IMR-90 (cell line): ENCODE data around the gene PARK7. TPM values are rescaled to one million over a fixed set of nuclear protein-coding genes. Genes with fewer than 3 reads are reported as not detected.
A peak's percentile ranks its signal among the peaks of the same experiment; 100 is the strongest.

ENCODE experiments used
- ATAC-seq: fragments of 200-7000 bp; cut with Tn5 transposase; 2 replicates; pipeline ENCODE4 v1.9.1; 2020; ENCODE audit warnings: low read depth, mild to moderate bottlenecking, moderate library complexity
- BruUV-seq: library from RNA; stranded (reverse); fragments of 400-500 nt; replicated peaks from 2 replicates; lab custom pipeline; 2021; lab: Mats Ljungman, UMichigan
- CTCF ChIA-PET: fragments of 300-600 bp; formaldehyde crosslinking; extraction: SDS; loops from one replicate; lab custom pipeline; 2021; ENCODE audit warnings: antibody characterized with exemption; lab: Yijun Ruan, JAX
- POLR2A ChIA-PET: fragments of 300-600 bp; sonication (Branson Sonifier 250); formaldehyde crosslinking; loops from one replicate; lab custom pipeline; 2022; ENCODE audit warnings: antibody characterized with exemption; ENCODE audit not compliant: unreplicated experiment; lab: Charles Lee
- DNase-seq: peaks from one replicate; pipeline ENCODE4 v3.0.0; 2013
- H2AFZ ChIP-seq: replicated peaks from 2 replicates; pipeline ENCODE3; 2013; ENCODE audit warnings: low read length, mild to moderate bottlenecking; ENCODE audit not compliant: poor library complexity
- H2AK5ac ChIP-seq: 2 replicates; pipeline ENCODE4 v1.6.1; 2013; ENCODE audit warnings: low read depth, low read length, inconsistent platforms
- H2AK9ac ChIP-seq: replicated peaks from 2 replicates; pipeline ENCODE3; 2013; ENCODE audit warnings: mild to moderate bottlenecking, low read depth, low read length, moderate library complexity; ENCODE audit not compliant: poor library complexity
- H2BK120ac ChIP-seq: 2 replicates; pipeline ENCODE4 v1.6.1; 2013; ENCODE audit warnings: low read depth, low read length, inconsistent platforms
- H2BK15ac ChIP-seq: 3 replicates; pipeline ENCODE4 v1.6.1; 2013; ENCODE audit warnings: low read depth, low read length, inconsistent platforms
- H2BK20ac ChIP-seq: 2 replicates; pipeline ENCODE4 v1.6.1; 2013; ENCODE audit warnings: low read depth, mild to moderate bottlenecking, inconsistent platforms, low read length, moderate library complexity
- H2BK5ac ChIP-seq: 2 replicates; pipeline ENCODE4 v1.6.1; 2013; ENCODE audit warnings: mild to moderate bottlenecking, low read depth, low read length, inconsistent platforms; ENCODE audit not compliant: poor library complexity, severe bottlenecking
- H3K14ac ChIP-seq: replicated peaks from 2 replicates; pipeline ENCODE4 v1.6.1; 2013; ENCODE audit warnings: low read depth, low read length, inconsistent platforms
- H3K18ac ChIP-seq: 2 replicates; pipeline ENCODE4 v1.6.1; 2013; ENCODE audit warnings: low read depth, low read length, control low read depth
- H3K23ac ChIP-seq: 2 replicates; pipeline ENCODE4 v1.6.1; 2013; ENCODE audit warnings: low read depth, low read length, inconsistent platforms
- H3K27ac ChIP-seq: 2 replicates; pipeline ENCODE4 v1.5.1; 2013; ENCODE audit warnings: mild to moderate bottlenecking, control low read depth, low read length; ENCODE audit not compliant: insufficient read depth
- H3K27me3 ChIP-seq: 2 replicates; pipeline ENCODE4 v1.6.1; 2013; ENCODE audit warnings: low read length; ENCODE audit not compliant: control insufficient read depth, insufficient read depth
- H3K36me3 ChIP-seq: 2 replicates; pipeline ENCODE4 v1.6.1; 2013; ENCODE audit warnings: low read length, mixed read lengths; ENCODE audit not compliant: control insufficient read depth, insufficient read depth
- H3K4ac ChIP-seq: 2 replicates; pipeline ENCODE4 v1.6.1; 2013; ENCODE audit warnings: low read depth, low read length, inconsistent platforms
- H3K4me1 ChIP-seq: 2 replicates; pipeline ENCODE4 v1.6.1; 2013; ENCODE audit warnings: low read length, mixed read lengths; ENCODE audit not compliant: control insufficient read depth, insufficient read depth
- H3K4me2 ChIP-seq: 2 replicates; pipeline ENCODE4 v1.6.1; 2013; ENCODE audit warnings: low read depth, mild to moderate bottlenecking, control low read depth, low read length, moderate library complexity
- H3K4me3 ChIP-seq: 2 replicates; pipeline ENCODE4 v1.5.1; 2013; ENCODE audit warnings: low read depth, mild to moderate bottlenecking, control low read depth, low read length, moderate library complexity; ENCODE audit not compliant: insufficient read depth
- H3K56ac ChIP-seq: 2 replicates; pipeline ENCODE4 v1.6.1; 2013; ENCODE audit warnings: low read length, inconsistent platforms; ENCODE audit not compliant: insufficient read depth; ENCODE audit errors: extremely low read depth
- H3K79me1 ChIP-seq, 2 experiments: 2 replicates each; pipeline ENCODE4 v1.6.1; 2013; ENCODE audit warnings: low read length in 2 of 2, inconsistent platforms in 1 of 2, low read depth in 1 of 2
- H3K9ac ChIP-seq: 2 replicates; pipeline ENCODE4 v1.6.1; 2013; ENCODE audit warnings: low read depth, low read length, control low read depth
- H3K9me1 ChIP-seq: 2 replicates; pipeline ENCODE4 v1.6.1; 2013; ENCODE audit warnings: low read length, inconsistent platforms; ENCODE audit not compliant: insufficient read depth
- H3K9me3 ChIP-seq: 2 replicates; pipeline ENCODE4 v1.6.1; 2013; ENCODE audit warnings: low read length; ENCODE audit not compliant: control insufficient read depth, insufficient read depth
- H4K20me1 ChIP-seq: 2 replicates; pipeline ENCODE4 v1.6.1; 2013; ENCODE audit warnings: low read length, inconsistent platforms; ENCODE audit not compliant: insufficient read depth
- H4K5ac ChIP-seq: 2 replicates; pipeline ENCODE4 v1.6.1; 2013; ENCODE audit warnings: mild to moderate bottlenecking, low read depth, low read length, control low read depth
- H4K8ac ChIP-seq, 2 experiments: 2 replicates each; pipeline ENCODE4 v1.6.1; 2013; ENCODE audit warnings: low read depth in 2 of 2, low read length in 2 of 2, control low read depth in 1 of 2, inconsistent platforms in 1 of 2
- H4K91ac ChIP-seq: 2 replicates; pipeline ENCODE4 v1.6.1; 2013; ENCODE audit warnings: low read depth, low read length, inconsistent platforms; ENCODE audit not compliant: insufficient read depth
- CEBPB ChIP-seq: IDR thresholded peaks from 2 replicates; pipeline ENCODE4 v1.6.1; 2012; ENCODE audit warnings: low read depth, low read length, improper control_type of control experiment
- CHD1 ChIP-seq: IDR thresholded peaks from 2 replicates; pipeline ENCODE4 v1.6.1; 2012; ENCODE audit warnings: low read depth, low read length, improper control_type of control experiment
- FOS ChIP-seq: fragments of 150-350 bp; IDR thresholded peaks from 2 replicates; pipeline ENCODE4 v1.6.1; 2016; ENCODE audit warnings: low read depth, low read length
- MAFK ChIP-seq: IDR thresholded peaks from 2 replicates; pipeline ENCODE4 v1.6.1; 2012; ENCODE audit warnings: low read depth, low read length, improper control_type of control experiment
- MXI1 ChIP-seq: IDR thresholded peaks from 2 replicates; pipeline ENCODE4 v1.6.1; 2012; ENCODE audit warnings: low read depth, mild to moderate bottlenecking, low read length, moderate library complexity, borderline replicate concordance
- NFE2L2 ChIP-seq: fragments of 150-350 bp; IDR thresholded peaks from 2 replicates; pipeline ENCODE4 v1.6.1; 2016; ENCODE audit warnings: low read depth, mild to moderate bottlenecking, low read length
- POLR2A ChIP-seq: IDR thresholded peaks from 2 replicates; pipeline ENCODE4 v1.6.1; 2012; ENCODE audit warnings: mild to moderate bottlenecking, low read depth, low read length
- RAD21 ChIP-seq: IDR thresholded peaks from 2 replicates; pipeline ENCODE4 v1.6.1; 2012; ENCODE audit warnings: low read length, improper control_type of control experiment
- RFX5 ChIP-seq: IDR thresholded peaks from 2 replicates; pipeline ENCODE4 v1.8.0; 2012; ENCODE audit warnings: low read depth, mild to moderate bottlenecking, low read length, moderate library complexity
- SMC3 ChIP-seq: fragments of 150-350 bp; IDR thresholded peaks from 2 replicates; pipeline ENCODE4 v1.6.1; 2016; ENCODE audit warnings: low read depth, mild to moderate bottlenecking, antibody characterized with exemption, low read length, moderate library complexity
- WGBS, 2 experiments: methylation state at CpG; one replicate each; pipeline versions ENCODE4 v1.1.5 to v1.1.7; 2013; ENCODE audit warnings: missing lambda C conversion rate in 2 of 2; ENCODE audit not compliant: insufficient read length in 1 of 2; ENCODE audit errors: extremely low coverage in 2 of 2; 5-methylcytosine and 5-hydroxymethylcytosine counted together
- dilution Hi-C: fragments of 300-500 bp; cut with HindIII; formaldehyde crosslinking; loops from one replicate; pipeline ENCODE4 v1.14.3; 2018; ENCODE audit warnings: low sequenced_read_pairs; ENCODE audit not compliant: unreplicated experiment
- in situ Hi-C: fragments of 300-500 bp; cut with MboI; formaldehyde crosslinking; loops from 3 replicates; pipeline ENCODE4 v1.14.3; 2019; ENCODE audit warnings: low sequenced_read_pairs, inconsistent platforms, mixed read lengths
- intact Hi-C: fragments of 100-400 bp; cut with micrococcal nuclease; formaldehyde crosslinking; loops from 2 replicates; pipeline ENCODE4 v1.10.0; 2022
- polyA plus RNA-seq, 3 experiments: library from polyadenylated mRNA; depleted of rRNA; stranded (reverse); fragments of >200 nt; gene quantifications; 2 replicates each; pipeline ENCODE4 v1.2.3, GENCODE V29; 2012; ENCODE audit warnings: low replicate concordance in 1 of 3
- total RNA-seq: library from RNA; depleted of rRNA; stranded (reverse); fragments of >200 nt; gene quantifications from 2 replicates; pipeline ENCODE4 v1.2.3, GENCODE V29; 2012
- TF ChIP-seq, protein P1 (sequence below): fragments of 150-350 bp; IDR thresholded peaks from 2 replicates; pipeline ENCODE4 v1.6.1; 2016; ENCODE audit warnings: low read depth, mild to moderate bottlenecking, low read length, moderate library complexity, borderline replicate concordance
- TF ChIP-seq, protein P2 (sequence below): conservative IDR thresholded peaks from 2 replicates; pipeline ENCODE4 v1.5.1; 2012; ENCODE audit warnings: mild to moderate bottlenecking, low read depth, low read length, improper control_type of control experiment
- TF ChIP-seq, protein P3 (sequence below): fragments of 150-350 bp; IDR thresholded peaks from 2 replicates; pipeline ENCODE4 v1.6.1; 2017; ENCODE audit warnings: mild to moderate bottlenecking, antibody characterized with exemption, low read length, low read depth

PARK7 gene
- total and polyA plus RNA-seq, 2 of the 4 experiments (the other 2 are of a cell fraction): 207 to 357 TPM

DNA sequence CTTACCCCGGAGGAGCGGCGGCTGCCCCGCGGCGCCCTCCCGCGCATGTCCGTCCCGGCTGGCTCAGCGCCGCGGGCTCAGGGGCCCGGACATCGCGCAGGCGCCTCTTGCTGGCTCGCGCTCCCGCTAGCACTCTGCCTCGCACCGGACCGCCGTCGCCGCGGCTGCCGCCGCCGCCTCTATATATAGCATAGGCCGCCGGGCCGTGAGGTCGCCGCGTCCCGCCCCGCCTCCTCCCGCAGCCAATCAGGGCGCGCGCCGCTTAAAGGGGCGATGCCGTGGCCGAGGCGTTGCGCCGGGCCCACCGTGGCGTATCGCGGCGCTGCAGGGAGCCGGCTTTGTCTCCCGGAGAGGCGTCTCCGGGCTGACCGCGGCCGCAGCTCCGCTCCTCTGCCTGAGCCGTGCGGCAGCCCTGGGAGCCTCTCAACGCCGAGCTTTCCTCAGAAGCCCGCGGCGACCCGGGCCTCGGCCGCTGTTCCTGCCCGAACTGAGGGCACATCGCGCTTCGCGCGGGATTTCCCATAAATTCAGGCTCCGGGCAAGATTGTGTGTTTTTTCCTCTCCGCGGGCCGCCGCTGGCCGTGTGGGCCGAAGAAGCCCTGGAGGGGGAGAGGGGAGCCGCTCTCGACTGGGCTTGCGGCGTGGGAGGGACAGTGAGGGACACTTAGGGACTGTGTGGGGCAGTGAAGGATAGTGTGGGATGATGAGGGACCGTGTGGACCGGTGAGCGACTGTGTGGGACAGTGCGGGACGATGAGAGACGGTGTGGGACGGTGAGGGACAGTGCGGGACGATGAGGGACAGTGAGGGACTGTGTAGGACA lies 64.9 kb downstream of the PARK7 start, which contains the start of gene ERRFI1:
Gene ERRFI1, minus strand, starts transcription at position 157 of the 823 bp plus-strand sequence. CDS start 10,690 bp downstream, outside the sequence.
- H3K27me3 ChIP-seq: no peaks in the 10 kb centered on the region
- H4K5ac ChIP-seq: peak within 1 kb of the TSS; percentile 100
- H3K18ac ChIP-seq: peak within 1 kb of the TSS; percentile 100
- peak within 1 kb of the TSS; percentile 99 for H4K91ac ChIP-seq
- peak within 1 kb of the TSS; percentile 98 for H2AK9ac ChIP-seq
- peaks cover 50% of the 10 kb centered on the region for H4K20me1 ChIP-seq
- peaks cover 2% of the 10 kb centered on the region; the same call in 1 of the 2 replicates for H3K36me3 ChIP-seq
- POLR2A ChIA-PET: interaction anchor here (0.5 to 0.9 kb wide), 4 partner anchors 27 to 288 kb away, joined by 3 to 15 read pairs (median 6); no protein-coding TSS in a partner anchor
- 5% methylated on average over 34 of the region's 98 CpGs; no CpG with 5 or more reads in 1 of the 2 experiments for WGBS, 2 experiments
- in situ Hi-C loops: no loop called here
- H2AFZ ChIP-seq: peak within 1 kb of the TSS; percentile 82
- H3K4ac ChIP-seq: peak within 1 kb of the TSS; percentile 100
- no peaks in the 10 kb centered on the region for H3K9me3 ChIP-seq
- H2BK5ac ChIP-seq: peak within 1 kb of the TSS; percentile 99
- H3K9ac ChIP-seq: peak within 1 kb of the TSS; percentile 97
- peak within 1 kb of the TSS; percentile 99 for H2BK120ac ChIP-seq
- peak within 1 kb of the TSS; percentile 66 for H3K4me3 ChIP-seq
- BruUV-seq: no TSS peak
- peak within 1 kb of the TSS; percentile 87 for H3K56ac ChIP-seq
- peaks cover 15% of the 10 kb centered on the region for H3K4me1 ChIP-seq
- H2AK5ac ChIP-seq: peak within 1 kb of the TSS; percentile 100
- H2BK15ac ChIP-seq: peak within 1 kb of the TSS; percentile 99
- DNase-seq (peak; percentile 93), ATAC-seq (peak; percentile 81)
- H3K23ac ChIP-seq: peak within 1 kb of the TSS; percentile 100
- H2BK20ac ChIP-seq: peak within 1 kb of the TSS; percentile 97
- dilution Hi-C loops: no loop called here
- peak within 1 kb of the TSS; percentile 100 for H3K4me2 ChIP-seq
- intact Hi-C loops: loop anchor here (2.0 to 5.0 kb wide), 4 partner anchors 44 to 212 kb away; no protein-coding TSS in a partner anchor
- peak within 1 kb of the TSS; percentile 95 for H3K27ac ChIP-seq
- peak within 1 kb of the TSS; percentile 93 to 95 for H4K8ac ChIP-seq
- CTCF ChIA-PET: interaction anchor here (0.7 to 1.3 kb wide), 3 partner anchors 11 to 289 kb away, joined by 3 to 4 read pairs (median 3); no protein-coding TSS in a partner anchor
- peaks cover 4 to 38% of the 10 kb centered on the region in 2 experiments; a peak in 2 of 4 replicates for H3K79me1 ChIP-seq
- H3K14ac ChIP-seq: peak within 1 kb of the TSS; percentile 99
- H3K9me1 ChIP-seq: peaks cover 11% of the 10 kb centered on the region
- TF ChIP-seq CHD1 (peak; percentile 16; the same call in 1 of the 2 replicates), POLR2A (peak; percentile 100), CEBPB (no peak), SMC3 (no peak; the same call in 1 of the 2 replicates), NFE2L2 (no peak), MXI1 (no peak), MAFK (no peak), FOS (no peak), RFX5 (no peak), RAD21 (peak; percentile 20; the same call in 1 of the 2 replicates)
- TF ChIP-seq, protein P1, sequence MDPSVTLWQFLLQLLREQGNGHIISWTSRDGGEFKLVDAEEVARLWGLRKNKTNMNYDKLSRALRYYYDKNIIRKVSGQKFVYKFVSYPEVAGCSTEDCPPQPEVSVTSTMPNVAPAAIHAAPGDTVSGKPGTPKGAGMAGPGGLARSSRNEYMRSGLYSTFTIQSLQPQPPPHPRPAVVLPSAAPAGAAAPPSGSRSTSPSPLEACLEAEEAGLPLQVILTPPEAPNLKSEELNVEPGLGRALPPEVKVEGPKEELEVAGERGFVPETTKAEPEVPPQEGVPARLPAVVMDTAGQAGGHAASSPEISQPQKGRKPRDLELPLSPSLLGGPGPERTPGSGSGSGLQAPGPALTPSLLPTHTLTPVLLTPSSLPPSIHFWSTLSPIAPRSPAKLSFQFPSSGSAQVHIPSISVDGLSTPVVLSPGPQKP: no peak
- TF ChIP-seq, protein P2, sequence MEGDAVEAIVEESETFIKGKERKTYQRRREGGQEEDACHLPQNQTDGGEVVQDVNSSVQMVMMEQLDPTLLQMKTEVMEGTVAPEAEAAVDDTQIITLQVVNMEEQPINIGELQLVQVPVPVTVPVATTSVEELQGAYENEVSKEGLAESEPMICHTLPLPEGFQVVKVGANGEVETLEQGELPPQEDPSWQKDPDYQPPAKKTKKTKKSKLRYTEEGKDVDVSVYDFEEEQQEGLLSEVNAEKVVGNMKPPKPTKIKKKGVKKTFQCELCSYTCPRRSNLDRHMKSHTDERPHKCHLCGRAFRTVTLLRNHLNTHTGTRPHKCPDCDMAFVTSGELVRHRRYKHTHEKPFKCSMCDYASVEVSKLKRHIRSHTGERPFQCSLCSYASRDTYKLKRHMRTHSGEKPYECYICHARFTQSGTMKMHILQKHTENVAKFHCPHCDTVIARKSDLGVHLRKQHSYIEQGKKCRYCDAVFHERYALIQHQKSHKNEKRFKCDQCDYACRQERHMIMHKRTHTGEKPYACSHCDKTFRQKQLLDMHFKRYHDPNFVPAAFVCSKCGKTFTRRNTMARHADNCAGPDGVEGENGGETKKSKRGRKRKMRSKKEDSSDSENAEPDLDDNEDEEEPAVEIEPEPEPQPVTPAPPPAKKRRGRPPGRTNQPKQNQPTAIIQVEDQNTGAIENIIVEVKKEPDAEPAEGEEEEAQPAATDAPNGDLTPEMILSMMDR: no peak
- TF ChIP-seq, protein P3, sequence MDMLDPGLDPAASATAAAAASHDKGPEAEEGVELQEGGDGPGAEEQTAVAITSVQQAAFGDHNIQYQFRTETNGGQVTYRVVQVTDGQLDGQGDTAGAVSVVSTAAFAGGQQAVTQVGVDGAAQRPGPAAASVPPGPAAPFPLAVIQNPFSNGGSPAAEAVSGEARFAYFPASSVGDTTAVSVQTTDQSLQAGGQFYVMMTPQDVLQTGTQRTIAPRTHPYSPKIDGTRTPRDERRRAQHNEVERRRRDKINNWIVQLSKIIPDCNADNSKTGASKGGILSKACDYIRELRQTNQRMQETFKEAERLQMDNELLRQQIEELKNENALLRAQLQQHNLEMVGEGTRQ: peak; percentile 34
